NCI-H2029 (cell line): ENCODE results near the gene VGF.
"Not testable (repeated sequence)": the region's sequence is repeated elsewhere in the genome, so short reads cannot be mapped to it uniquely, and the experiment has no call there.

Source experiments
- DNase-seq: peaks from one replicate; lab custom pipeline; 2025; lab: John Stamatoyannopoulos, UW

The VGF gene

GRCh38 chr7:101115215-101115614 is 50.2 kb downstream of the VGF start:
- no peak for DNase-seq

- no peak for DNase-seq
Observed at GRCh38 chr7:101114492-101114891, 50.9 kb downstream of the VGF start.

DNA sequence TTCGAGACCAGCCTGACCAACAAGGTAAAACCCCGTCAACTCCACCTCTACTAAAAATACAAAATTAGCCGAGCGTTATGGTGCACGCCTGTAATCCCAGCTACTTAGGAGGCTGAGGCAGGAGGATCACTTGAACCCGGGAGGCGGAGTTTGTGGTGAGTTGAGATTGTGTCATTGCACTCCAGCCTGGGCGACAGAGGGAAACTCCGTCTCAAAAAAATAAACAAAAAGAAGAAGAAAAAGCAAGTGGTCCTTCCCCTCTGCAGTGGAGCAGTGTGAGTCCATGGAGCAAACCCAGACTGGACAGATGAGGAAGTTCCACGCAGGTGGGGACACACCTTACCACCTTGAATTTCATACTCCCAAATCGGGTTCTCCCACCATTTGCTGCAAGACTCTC is 51.5 kb downstream of the VGF start:
- no peak for DNase-seq

- DNase-seq = not testable (repeated sequence)
Observed at GRCh38 chr7:101113140-101113539, 52.2 kb downstream of the VGF start.
